ENCODE data around the gene OR4C12.

DNA sequence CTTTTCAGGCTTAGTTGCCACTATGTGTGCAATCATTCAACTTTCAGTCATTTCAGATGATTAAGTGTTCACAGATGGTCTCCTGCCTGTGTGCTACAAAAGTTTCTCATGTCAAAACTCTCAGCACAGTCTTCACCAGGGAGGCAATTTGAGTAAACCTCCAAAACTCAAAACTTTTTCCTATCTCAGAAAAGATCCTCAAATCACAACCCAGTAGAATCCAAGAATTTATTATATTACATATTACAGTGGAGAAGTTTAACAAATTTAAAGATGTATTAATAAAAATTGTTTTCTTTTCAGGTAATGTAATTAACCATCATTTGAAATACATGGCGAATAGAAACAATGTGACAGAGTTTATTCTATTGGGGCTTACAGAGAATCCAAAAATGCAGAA is 30.2 kb downstream of the OR4C12 start, which contains the start of gene OR4C13:
- TF ChIP-seq, protein P1, sequence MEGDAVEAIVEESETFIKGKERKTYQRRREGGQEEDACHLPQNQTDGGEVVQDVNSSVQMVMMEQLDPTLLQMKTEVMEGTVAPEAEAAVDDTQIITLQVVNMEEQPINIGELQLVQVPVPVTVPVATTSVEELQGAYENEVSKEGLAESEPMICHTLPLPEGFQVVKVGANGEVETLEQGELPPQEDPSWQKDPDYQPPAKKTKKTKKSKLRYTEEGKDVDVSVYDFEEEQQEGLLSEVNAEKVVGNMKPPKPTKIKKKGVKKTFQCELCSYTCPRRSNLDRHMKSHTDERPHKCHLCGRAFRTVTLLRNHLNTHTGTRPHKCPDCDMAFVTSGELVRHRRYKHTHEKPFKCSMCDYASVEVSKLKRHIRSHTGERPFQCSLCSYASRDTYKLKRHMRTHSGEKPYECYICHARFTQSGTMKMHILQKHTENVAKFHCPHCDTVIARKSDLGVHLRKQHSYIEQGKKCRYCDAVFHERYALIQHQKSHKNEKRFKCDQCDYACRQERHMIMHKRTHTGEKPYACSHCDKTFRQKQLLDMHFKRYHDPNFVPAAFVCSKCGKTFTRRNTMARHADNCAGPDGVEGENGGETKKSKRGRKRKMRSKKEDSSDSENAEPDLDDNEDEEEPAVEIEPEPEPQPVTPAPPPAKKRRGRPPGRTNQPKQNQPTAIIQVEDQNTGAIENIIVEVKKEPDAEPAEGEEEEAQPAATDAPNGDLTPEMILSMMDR (IDR thresholded peaks at IDR 0.05) = no peak
- TF ChIP-seq POLR2A (IDR thresholded peaks at IDR 0.05) = no peak

All from testis (tissue), 2 donors.